DMS53 treated with DMSO at 0.1 percent for 48 hours (cell line): ENCODE results near the gene KCMF1.

Source experiments
- DNase-seq: peaks from one replicate; lab custom pipeline; 2025; ENCODE audit not compliant: unreplicated experiment; lab: John Stamatoyannopoulos, UW

The KCMF1 gene

DNA sequence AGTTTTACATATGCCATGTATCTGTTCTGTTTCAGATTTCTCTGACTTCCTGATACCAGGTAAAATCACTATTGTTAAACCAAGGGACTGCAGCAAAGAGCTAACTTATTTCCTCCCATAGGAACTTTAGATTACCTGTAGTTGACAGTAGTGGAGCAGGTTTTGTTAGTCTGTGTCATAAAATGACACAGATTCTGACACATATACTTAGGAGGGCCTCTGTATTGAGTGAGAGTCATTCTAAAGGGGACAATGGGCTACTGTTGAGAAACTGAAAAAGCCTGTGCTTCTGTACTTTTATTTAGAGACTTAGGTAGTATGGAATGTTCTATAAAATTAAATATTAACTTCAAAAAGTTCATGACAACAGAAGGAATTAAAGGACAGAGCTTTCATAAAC lies 48.2 kb downstream of the KCMF1 start:
- DNase-seq: no peak

GRCh38 chr2:85022232-85022631 lies 51.3 kb downstream of the KCMF1 start:
- no peak for DNase-seq

- DNase-seq: no peak
Measured at GRCh38 chr2:85024372-85025047, 53.5 kb downstream of the KCMF1 start.

GRCh38 chr2:85032621-85033020 lies 61.7 kb downstream of the KCMF1 start:
- DNase-seq: no peak

GRCh38 chr2:85033388-85033787 lies 62.4 kb downstream of the KCMF1 start:
- DNase-seq: no peak

GRCh38 chr2:85034158-85034557 lies 63.2 kb downstream of the KCMF1 start:
- DNase-seq: no peak

- DNase-seq: no peak
Measured at GRCh38 chr2:85037622-85038021, 66.7 kb downstream of the KCMF1 start.

- no peak for DNase-seq
Measured at GRCh38 chr2:85042330-85042729, 71.4 kb downstream of the KCMF1 start.

DNA sequence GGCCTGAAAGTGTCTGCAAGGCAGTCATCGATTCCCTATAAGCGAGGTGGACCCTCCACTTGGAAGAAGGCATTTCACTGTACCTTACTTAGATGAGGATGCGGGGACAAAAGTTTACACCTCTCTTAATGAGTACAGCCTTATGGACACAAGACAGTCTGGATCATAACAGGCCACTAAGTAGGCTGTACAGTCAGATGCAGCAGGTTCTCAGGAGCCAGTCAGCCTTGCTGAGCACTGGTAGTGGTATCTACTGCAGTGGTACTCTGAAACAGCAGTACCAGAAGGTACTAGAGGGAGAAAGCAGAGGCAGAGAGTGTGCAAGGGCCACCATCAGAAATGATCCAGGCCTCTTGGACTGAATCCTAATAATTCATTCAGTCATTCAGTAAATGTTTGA lies 77.6 kb downstream of the KCMF1 start:
- no peak for DNase-seq

DNA sequence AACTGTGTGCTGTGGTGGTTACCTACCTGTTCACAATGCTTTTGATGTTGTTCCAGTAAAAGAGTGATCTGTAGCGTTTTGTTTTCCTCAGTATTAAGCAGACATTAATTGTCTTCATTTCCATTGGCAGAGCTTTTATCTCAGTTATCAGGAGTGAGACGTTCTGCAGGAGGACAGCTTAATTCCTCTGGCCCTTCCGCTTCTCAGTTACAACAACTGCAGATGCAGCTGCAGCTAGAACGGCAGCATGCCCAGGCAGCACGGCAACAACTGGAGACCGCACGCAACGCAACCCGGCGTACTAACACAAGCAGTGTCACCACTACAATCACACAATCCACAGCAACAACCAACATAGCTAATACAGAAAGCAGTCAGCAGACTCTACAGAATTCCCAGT lies 78.3 kb downstream of the KCMF1 start:
- no peak for DNase-seq

DNA sequence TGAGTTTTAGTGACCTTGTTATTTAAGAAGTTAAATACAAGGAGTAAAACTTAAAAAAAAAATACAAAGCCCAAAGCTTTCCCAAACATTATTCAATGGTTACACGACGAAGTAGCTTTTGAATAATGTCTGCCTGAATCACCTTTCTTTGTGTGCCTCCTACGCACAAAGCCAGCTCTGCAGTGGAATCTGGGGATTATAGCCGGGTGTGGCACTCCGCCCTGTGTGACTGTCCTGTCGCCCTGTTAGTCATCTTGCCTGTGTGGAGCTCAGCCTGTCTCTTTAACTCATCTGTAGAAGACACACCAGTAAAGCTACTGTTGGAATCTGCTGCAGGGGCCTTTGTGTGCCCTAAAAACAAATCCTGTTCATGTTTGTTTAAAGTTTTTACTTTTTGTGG lies 82.8 kb downstream of the KCMF1 start:
- DNase-seq: no peak

DNA sequence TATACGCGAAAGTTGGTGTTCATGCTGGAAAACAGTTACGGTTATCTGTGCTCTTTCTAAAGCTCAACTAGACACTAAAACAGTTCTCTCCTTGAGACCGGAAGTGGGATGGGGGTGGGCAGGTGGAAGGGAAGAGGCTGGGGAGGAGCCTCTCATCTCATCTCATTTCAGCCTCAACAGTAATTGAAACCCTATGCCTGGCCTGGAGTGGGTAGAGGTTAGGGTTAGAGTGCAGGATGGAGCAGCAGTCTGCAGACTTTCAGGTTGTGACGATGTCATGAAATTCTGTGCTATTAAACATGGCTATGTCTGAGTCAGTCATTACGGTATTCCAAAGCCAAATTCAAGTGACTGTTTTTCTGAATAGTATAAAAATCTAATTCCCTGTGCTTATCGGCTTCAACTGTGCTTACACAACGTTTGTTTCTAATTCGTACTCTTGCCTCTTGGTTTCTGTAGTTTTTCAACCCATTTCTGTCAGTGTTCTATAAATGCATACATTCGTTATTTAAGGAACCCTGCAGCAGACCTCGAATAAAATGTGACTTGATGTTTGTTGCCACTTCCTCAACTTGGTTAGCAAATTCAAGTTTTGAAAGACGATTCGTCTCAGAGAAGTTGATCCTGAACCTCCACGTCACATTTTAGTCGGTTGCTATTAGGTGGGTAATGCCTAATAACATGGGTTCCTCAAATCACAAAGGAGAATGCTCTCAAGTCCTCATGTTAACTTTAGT lies 86.4 kb downstream of the KCMF1 start:
- no peak for DNase-seq

DNA sequence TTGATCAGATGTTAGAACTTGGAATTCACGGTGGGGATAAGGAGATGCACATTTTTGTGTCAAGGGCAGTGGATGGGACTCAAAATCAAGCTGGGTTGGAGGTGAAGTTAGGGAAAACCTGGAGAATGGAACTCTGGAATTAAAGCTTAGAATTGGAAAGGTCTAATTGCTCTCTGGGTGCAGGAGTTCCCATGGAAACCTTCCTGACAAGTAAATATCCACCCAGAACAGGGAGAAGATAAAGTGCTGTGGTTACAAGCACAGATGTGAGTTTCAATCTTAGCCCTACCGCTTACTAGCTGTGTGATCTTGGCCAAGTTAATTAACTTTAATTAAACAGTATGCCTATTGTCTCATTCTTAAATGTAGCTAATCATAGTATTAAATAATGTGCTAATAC lies 90.9 kb downstream of the KCMF1 start:
- DNase-seq: no peak

DNA sequence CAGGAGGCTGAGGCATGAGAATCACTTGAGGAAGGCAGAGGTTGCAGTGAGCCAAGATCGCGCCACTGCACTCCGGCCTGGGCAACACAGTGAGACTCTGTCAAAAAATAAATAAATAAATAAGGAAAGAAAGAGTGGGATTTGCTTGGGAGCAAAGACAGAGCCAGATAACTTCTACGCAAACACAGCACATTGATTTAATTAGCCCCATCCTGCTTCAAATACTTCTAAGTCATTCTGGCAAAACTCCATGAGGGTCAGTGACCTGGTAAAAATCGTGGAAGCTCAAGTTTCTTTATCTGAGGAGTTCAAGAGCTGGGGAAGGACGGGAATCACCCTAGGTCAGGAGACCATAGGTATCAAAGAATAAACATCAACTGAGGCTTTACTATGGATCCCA lies 91.6 kb downstream of the KCMF1 start:
- no peak for DNase-seq

DNA sequence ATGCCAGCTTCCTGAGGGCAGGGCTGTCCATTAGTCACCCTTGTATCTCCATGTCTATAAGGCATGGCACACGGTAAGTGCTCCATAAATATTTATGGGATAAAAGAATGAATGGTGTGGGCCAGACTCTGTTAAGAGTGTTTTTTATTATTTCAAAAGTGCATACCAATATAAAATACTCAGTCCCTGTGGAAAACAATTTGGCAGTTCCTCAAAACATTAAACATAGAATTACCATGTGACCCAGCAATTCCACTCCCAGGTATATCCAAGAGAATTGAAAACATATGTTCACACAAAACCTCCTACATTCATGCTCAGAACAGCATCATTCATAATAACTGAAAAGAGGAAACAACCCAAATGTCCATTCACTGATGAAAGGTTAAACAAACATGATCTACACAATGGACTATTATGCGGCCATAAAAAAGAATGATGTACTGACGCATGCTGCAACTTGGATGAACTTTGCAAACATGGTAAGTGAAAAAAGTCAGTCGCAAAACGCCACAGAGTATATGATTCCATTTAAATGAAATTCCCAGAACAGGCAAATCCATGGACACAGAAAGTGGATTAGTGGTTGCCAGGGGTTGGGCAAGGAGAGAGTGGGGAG lies 93.1 kb downstream of the KCMF1 start:
- DNase-seq: no peak

DNA sequence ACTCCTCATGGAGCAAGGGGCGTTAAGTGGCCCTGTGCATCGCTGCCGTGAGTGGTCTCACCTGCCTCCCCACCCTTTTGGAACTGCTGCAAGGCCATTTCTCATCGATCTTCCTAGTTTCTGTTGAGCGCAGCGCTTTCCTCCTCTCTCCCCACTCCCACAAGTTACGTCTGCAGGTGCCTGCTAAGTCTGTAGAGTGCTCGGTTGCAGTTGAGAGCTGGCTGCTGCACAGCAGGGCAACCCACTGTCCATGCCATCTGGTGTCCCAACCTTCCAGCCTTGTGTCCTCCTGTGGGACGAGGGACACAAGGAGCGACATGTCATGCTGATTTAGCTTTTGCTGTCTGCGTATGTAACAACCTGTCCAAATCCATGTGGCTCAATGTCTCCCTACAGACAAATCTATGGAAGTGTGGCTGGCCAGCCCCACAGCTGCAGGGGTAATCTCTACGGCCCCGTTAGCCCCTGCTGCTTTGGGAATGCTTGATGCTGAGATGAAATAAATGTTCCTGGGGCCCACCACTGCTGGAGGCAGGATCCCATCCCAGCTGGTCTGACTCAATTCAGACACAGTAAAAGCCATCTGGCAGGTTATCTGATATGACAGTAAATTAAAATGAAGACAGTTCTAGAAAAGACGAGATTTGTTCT lies 94.1 kb downstream of the KCMF1 start:
- no peak for DNase-seq

- no peak for DNase-seq
Measured at GRCh38 chr2:85066006-85066740, 95.2 kb downstream of the KCMF1 start.

- peak; percentile 76 for DNase-seq
Measured at GRCh38 chr2:85066874-85067351, 96.0 kb downstream of the KCMF1 start.

DNA sequence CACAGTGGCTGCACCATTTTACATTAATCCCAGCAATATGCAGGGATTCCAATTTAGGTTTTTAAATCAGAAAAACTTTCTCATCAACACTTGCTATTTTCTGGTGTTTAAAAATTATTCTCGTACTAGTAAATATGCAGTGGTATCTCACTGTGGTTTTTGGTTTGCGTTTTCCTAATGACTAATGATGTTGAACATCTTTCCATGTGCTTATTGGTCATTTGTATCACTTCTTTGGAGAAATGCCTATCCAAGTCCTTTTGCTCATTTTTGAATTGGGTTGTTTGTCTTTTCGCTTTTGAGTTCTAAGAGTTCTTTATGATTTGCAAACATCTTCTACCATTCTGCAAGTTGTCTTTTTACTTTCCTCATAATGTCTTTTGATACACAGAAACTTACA lies 100.1 kb downstream of the KCMF1 start:
- no peak for DNase-seq

DNA sequence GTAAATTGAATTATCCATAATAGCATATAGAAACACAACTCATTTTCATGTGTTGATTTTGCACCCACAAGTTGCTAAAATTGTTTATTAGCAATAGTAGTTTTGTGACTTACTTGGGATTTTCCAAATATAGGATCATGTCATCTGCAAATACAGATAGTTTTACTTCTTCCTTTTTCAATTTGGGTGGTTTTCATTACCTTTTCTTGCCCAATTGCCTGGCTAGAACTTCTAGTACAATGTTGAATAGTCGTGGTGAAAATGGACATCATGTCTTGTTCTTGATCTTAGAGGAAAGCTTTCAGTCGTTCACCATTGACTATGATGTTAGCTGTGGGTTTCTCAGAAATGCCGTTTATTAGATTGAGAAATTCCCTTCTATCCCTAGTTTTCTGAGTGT lies 102.1 kb downstream of the KCMF1 start:
- no peak for DNase-seq

DNA sequence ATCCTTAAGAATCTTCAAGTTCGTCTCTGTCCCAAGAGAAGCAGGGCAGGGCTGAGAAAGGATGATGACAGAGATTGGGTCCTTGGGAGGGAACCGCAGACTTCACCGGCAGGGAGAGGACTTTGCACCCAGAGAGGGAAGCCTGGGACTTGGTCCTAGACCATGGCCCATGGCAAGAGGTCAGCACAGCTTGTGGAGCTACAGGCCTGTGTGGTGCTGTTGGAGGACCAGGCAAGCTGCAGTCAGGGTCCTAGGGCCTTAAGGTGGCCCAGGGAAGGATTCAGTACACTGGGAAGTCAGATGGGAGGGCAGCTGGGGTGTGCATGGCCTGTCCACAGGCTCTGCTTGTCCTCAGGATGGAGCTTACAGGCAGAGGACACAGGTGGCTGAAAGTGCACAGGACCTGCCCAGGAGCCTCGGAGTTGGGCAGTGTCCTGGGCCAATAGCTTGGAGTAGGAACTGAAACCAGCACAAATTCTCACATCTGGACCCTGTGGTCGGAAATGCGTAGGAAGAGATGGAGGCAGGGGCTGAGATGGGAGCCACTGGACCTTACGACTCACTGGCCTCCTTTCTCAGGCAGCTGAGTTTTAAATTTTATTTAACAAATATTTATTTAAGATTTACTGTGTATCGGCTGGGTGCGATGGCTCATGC lies 105.8 kb downstream of the KCMF1 start:
- DNase-seq: no peak
